Measurements from ENCODE around the gene CELA2B. TPM values are rescaled to one million over a fixed set of nuclear protein-coding genes. Genes with fewer than 3 reads are reported as not detected.
"Not testable (repeated sequence)": the region's sequence is repeated elsewhere in the genome, so short reads cannot be mapped to it uniquely, and the experiment has no call there.

CELA2B gene
- total RNA-seq, 1 donor from 2014 or later, result not detected

GRCh38 chr1:15444468-15445389 is 31.2 kb upstream of the CELA2B start:
- DNase-seq (ENCODE audit: low spot score in 2 of 2) (no peak), FAIRE-seq (no peak)

GRCh38 chr1:15445390-15446122 is 30.3 kb upstream of the CELA2B start:
- no peak for FAIRE-seq
- no peak for DNase-seq (ENCODE audit: low spot score in 2 of 2)

GRCh38 chr1:15446212-15446611 is 29.7 kb upstream of the CELA2B start:
- DNase-seq (ENCODE audit: low spot score in 2 of 2) (no peak), FAIRE-seq (no peak)

GRCh38 chr1:15448877-15449462 is 26.9 kb upstream of the CELA2B start:
- FAIRE-seq (no peak), DNase-seq (ENCODE audit: low spot score in 2 of 2) (no peak)

GRCh38 chr1:15449567-15449966 is 26.3 kb upstream of the CELA2B start:
- DNase-seq (ENCODE audit: low spot score in 2 of 2) (no peak), FAIRE-seq (no peak)

GRCh38 chr1:15451014-15451722 is 24.7 kb upstream of the CELA2B start:
- FAIRE-seq, result no peak
- no peak for DNase-seq (ENCODE audit: low spot score in 2 of 2)

- FAIRE-seq, result no peak
- DNase-seq (ENCODE audit: low spot score in 2 of 2), result no peak
Observed at GRCh38 chr1:15452216-15452615, 23.7 kb upstream of the CELA2B start.

- DNase-seq (ENCODE audit: low spot score in 2 of 2) (no peak), FAIRE-seq (no peak)
Observed at GRCh38 chr1:15452866-15453571, 22.9 kb upstream of the CELA2B start.

- no peak for DNase-seq (ENCODE audit: low spot score in 2 of 2)
Observed at GRCh38 chr1:15453734-15454133, 22.2 kb upstream of the CELA2B start.

GRCh38 chr1:15454256-15454655 is 21.6 kb upstream of the CELA2B start:
- no peak for DNase-seq (ENCODE audit: low spot score in 2 of 2)
- FAIRE-seq, result no peak

More at GRCh38 chr1:15453734-15454133, 22.2 kb upstream of the CELA2B start:
- no peak for FAIRE-seq

- no peak for FAIRE-seq
- no peak for DNase-seq (ENCODE audit: low spot score in 2 of 2)
Observed at GRCh38 chr1:15455522-15455921, 20.4 kb upstream of the CELA2B start.

- FAIRE-seq, result no peak
- DNase-seq (ENCODE audit: low spot score in 2 of 2), result no peak
Observed at GRCh38 chr1:15456313-15456954, 19.5 kb upstream of the CELA2B start, which contains the start of gene CELA2A. Gene CELA2A, plus strand, starts transcription at chr1:15456732. Its CDS starts 22 bp downstream, at chr1:15456754.

- DNase-seq (ENCODE audit: low spot score in 2 of 2), result no peak
- no peak for FAIRE-seq
Observed at GRCh38 chr1:15457585-15457984, 18.3 kb upstream of the CELA2B start.

GRCh38 chr1:15458388-15458787 is 17.5 kb upstream of the CELA2B start:
- FAIRE-seq; DNase-seq (ENCODE audit: low spot score in 2 of 2): not testable (repeated sequence)

- DNase-seq (ENCODE audit: low spot score in 2 of 2), result no peak
- no peak for FAIRE-seq
Observed at GRCh38 chr1:15459771-15460707, 15.9 kb upstream of the CELA2B start.

- no peak for FAIRE-seq
- DNase-seq (ENCODE audit: low spot score in 2 of 2), result no peak
Observed at GRCh38 chr1:15460708-15461095, 15.2 kb upstream of the CELA2B start.

GRCh38 chr1:15463064-15463800 is 12.7 kb upstream of the CELA2B start:
- FAIRE-seq; DNase-seq (ENCODE audit: low spot score in 2 of 2): not testable (repeated sequence)

Measured in frontal cortex (tissue), 4 donors.